Measurements from ENCODE around the gene IRF2. TPM values are rescaled to one million over a fixed set of nuclear protein-coding genes. Genes with fewer than 3 reads are reported as not detected.

The IRF2 gene
- total RNA-seq, 3 donors from 2014 or later (not counting 1 experiment from before 2014, with no cell fraction given): 50.6 to 68.5 (median 59.8) TPM

GRCh38 chr4:184362396-184362795, 112.0 kb downstream of the IRF2 start:
- Histone ChIP-seq H3K27me3 (ENCODE audit: control insufficient read depth, insufficient read depth, low read length) (no peaks in the 10 kb centered on the region), H3K36me3 (ENCODE audit: control insufficient read depth, insufficient read depth, low read length) (no peaks in the 10 kb centered on the region), H3K4me3 (ENCODE audit: low read length) (no peak overlapping the region), H3K27ac (ENCODE audit: low read length) (no peak overlapping the region), H3K4me1 (ENCODE audit: control insufficient read depth, insufficient read depth, low read length) (peaks cover 34% of the 10 kb centered on the region), H3K9me3 (ENCODE audit: control insufficient read depth, insufficient read depth, low read length) (no peaks in the 10 kb centered on the region)
- DNase-seq (no peak), ATAC-seq (no peak)
- no peaks in the 10 kb centered on the region for H3K36me3 Mint-ChIP-seq
- peaks cover 33 to 43% of the 10 kb centered on the region in 2 donors for H3K4me1 Mint-ChIP-seq
- WGBS (ENCODE audit: insufficient coverage): 74% methylated on average over 4 of the region's 4 CpGs
- no peak overlapping the region for H3K4me3 Mint-ChIP-seq
- TF ChIP-seq CTCF (IDR thresholded peaks at IDR 0.05): no peak
- no peaks in the 10 kb centered on the region for H3K27me3 Mint-ChIP-seq (ENCODE audit: low read depth in 2 of 2)
- no peak overlapping the region for H3K27ac Mint-ChIP-seq
- intact Hi-C loops (cut with micrococcal nuclease): no loop called here
- H3K9me3 Mint-ChIP-seq: no peaks in the 10 kb centered on the region

DNA sequence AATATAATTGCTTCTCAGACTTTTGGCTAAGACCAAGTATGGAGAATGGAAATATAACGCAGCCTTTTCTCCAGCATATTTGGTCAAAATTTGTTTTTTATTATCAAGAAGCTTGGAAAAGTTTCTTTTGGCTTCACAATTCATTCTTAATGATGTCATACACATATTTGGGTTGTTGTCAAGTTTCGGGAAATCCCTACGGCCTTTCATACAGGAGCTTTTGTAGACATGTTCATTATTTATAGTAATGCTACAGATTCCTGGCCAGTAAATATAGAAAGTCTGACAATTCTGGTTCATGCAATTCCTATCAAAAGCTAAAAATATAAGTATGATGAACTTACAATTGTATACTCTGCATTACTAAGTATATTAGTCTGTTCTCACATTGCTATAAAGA, 112.9 kb downstream of the IRF2 start:
- WGBS (ENCODE audit: insufficient coverage): 100% methylated on average over 2 of the region's 3 CpGs
- intact Hi-C loops (cut with micrococcal nuclease): no loop called here
- no peak for TF ChIP-seq CTCF (IDR thresholded peaks at IDR 0.05)

GRCh38 chr4:184359888-184360287, 114.5 kb downstream of the IRF2 start:
- intact Hi-C loops (cut with micrococcal nuclease): no loop called here
- DNase-seq: no peak
- H3K4me3 ChIP-seq (ENCODE audit: low read length): no peak overlapping the region
- no peak overlapping the region for H3K27ac ChIP-seq (ENCODE audit: low read length)
- no peaks in the 10 kb centered on the region for H3K27me3 ChIP-seq (ENCODE audit: control insufficient read depth, insufficient read depth, low read length)
- Mint-ChIP-seq H3K9me3 (no peaks in the 10 kb centered on the region), H3K36me3 (no peaks in the 10 kb centered on the region), H3K27me3 (ENCODE audit: low read depth in 2 of 2) (no peaks in the 10 kb centered on the region), H3K4me3 (no peak overlapping the region), H3K4me1 (peaks cover 20 to 28% of the 10 kb centered on the region in 2 donors), H3K27ac (no peak overlapping the region)
- no peak for ATAC-seq
- TF ChIP-seq CTCF (IDR thresholded peaks at IDR 0.05): no peak
- H3K9me3 ChIP-seq (ENCODE audit: control insufficient read depth, insufficient read depth, low read length): no peaks in the 10 kb centered on the region
- H3K4me1 ChIP-seq (ENCODE audit: control insufficient read depth, insufficient read depth, low read length): peaks cover 23% of the 10 kb centered on the region
- H3K36me3 ChIP-seq (ENCODE audit: control insufficient read depth, insufficient read depth, low read length): no peaks in the 10 kb centered on the region
- WGBS (ENCODE audit: insufficient coverage): 92% methylated on average over 4 of the region's 5 CpGs

More for the DNA sequence above, 112.9 kb downstream of the IRF2 start:
- Mint-ChIP-seq H3K36me3 (no peaks in the 10 kb centered on the region), H3K27ac (peak overlapping the region in 1 of 2 donors; percentile 59), H3K9me3 (no peaks in the 10 kb centered on the region), H3K27me3 (ENCODE audit: low read depth in 2 of 2) (no peaks in the 10 kb centered on the region), H3K4me3 (no peak overlapping the region), H3K4me1 (peaks cover 28 to 37% of the 10 kb centered on the region in 2 donors)
- Histone ChIP-seq H3K4me1 (ENCODE audit: control insufficient read depth, insufficient read depth, low read length) (peaks cover 32% of the 10 kb centered on the region), H3K27me3 (ENCODE audit: control insufficient read depth, insufficient read depth, low read length) (no peaks in the 10 kb centered on the region), H3K9me3 (ENCODE audit: control insufficient read depth, insufficient read depth, low read length) (no peaks in the 10 kb centered on the region), H3K4me3 (ENCODE audit: low read length) (no peak overlapping the region), H3K27ac (ENCODE audit: low read length) (no peak overlapping the region), H3K36me3 (ENCODE audit: control insufficient read depth, insufficient read depth, low read length) (no peaks in the 10 kb centered on the region)
- DNase-seq (no peak), ATAC-seq (no peak)

DNA sequence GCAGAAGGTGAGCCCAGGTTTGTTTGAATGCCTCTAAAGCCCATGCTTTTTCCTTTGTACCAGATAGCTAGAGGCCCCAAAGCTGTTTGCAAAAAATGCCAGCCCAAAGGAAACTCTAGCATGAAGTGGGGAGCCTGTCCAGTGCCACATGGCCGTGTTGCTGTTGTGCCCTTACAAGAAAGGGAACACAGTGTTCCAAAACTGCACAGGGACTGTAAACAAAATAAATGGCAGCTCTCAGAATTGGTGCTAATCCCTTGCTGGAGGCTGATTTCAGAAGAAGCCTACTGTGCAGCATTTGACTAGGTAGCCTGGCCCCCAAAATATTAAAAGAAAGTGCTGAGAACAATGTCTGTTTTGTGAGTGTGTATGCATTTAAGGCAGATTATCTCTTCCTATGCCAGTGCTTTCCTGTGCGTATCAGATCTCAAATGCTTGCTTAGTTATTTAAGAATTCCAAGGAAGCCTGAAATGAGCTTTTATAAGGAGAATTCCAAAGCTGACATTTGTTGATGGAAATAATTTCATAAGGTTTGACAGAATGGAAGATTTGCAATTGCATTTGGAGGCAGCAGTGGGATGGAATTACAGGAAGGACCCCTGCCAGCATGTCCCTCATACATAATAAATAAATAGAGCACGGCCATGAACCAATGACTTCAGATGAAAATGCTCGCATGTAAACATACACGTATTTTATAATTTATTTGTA, 115.7 kb downstream of the IRF2 start:
- H3K4me3 ChIP-seq (ENCODE audit: low read length): no peak overlapping the region
- peaks cover 16 to 25% of the 10 kb centered on the region in 2 donors for H3K4me1 Mint-ChIP-seq
- no peak for DNase-seq
- no peaks in the 10 kb centered on the region for H3K36me3 ChIP-seq (ENCODE audit: control insufficient read depth, insufficient read depth, low read length)
- H3K4me1 ChIP-seq (ENCODE audit: control insufficient read depth, insufficient read depth, low read length): peaks cover 23% of the 10 kb centered on the region
- no peak overlapping the region for H3K4me3 Mint-ChIP-seq
- H3K27me3 Mint-ChIP-seq (ENCODE audit: low read depth in 2 of 2): no peaks in the 10 kb centered on the region
- no peaks in the 10 kb centered on the region for H3K27me3 ChIP-seq (ENCODE audit: control insufficient read depth, insufficient read depth, low read length)
- no peaks in the 10 kb centered on the region for H3K36me3 Mint-ChIP-seq
- no peaks in the 10 kb centered on the region for H3K9me3 ChIP-seq (ENCODE audit: control insufficient read depth, insufficient read depth, low read length)
- H3K27ac ChIP-seq (ENCODE audit: low read length): no peak overlapping the region
- intact Hi-C loops (cut with micrococcal nuclease): no loop called here
- no peak overlapping the region for H3K27ac Mint-ChIP-seq
- ATAC-seq: no peak
- WGBS (ENCODE audit: insufficient coverage): 95% methylated on average over 4 of the region's 5 CpGs
- no peaks in the 10 kb centered on the region for H3K9me3 Mint-ChIP-seq
- no peak for TF ChIP-seq CTCF (IDR thresholded peaks at IDR 0.05)
